IPS DF 4.7 (cell line): ENCODE measurements around the gene OLFML1.
"Not testable (repeated sequence)": the region's sequence is repeated elsewhere in the genome, so short reads cannot be mapped to it uniquely, and the experiment has no call there.

Experiments
- DNase-seq: peaks from one replicate; pipeline ENCODE4 v3.0.0-alpha.2; 2013; ENCODE audit warnings: low spot score; ENCODE audit errors: extremely low read depth

The OLFML1 gene

GRCh38 chr11:7512525-7513233 lies 27.4 kb downstream of the OLFML1 start:
- DNase-seq = no peak

- DNase-seq = no peak
Observed at GRCh38 chr11:7513234-7514098, 28.2 kb downstream of the OLFML1 start, which contains the start of gene PPFIBP2. Gene PPFIBP2, plus strand, starts transcription at chr11:7513999. Its CDS starts 35,477 bp downstream, at chr11:7549476.

- no peak for DNase-seq
Observed at GRCh38 chr11:7514099-7514591, 28.8 kb downstream of the OLFML1 start.

GRCh38 chr11:7515447-7515886 lies 30.2 kb downstream of the OLFML1 start:
- no peak for DNase-seq

- DNase-seq = no peak
Observed at GRCh38 chr11:7516475-7516874, 31.2 kb downstream of the OLFML1 start.

- DNase-seq = not testable (repeated sequence)
Observed at GRCh38 chr11:7517743-7518142, 32.4 kb downstream of the OLFML1 start.

- no peak for DNase-seq
Observed at GRCh38 chr11:7518811-7519562, 33.7 kb downstream of the OLFML1 start.

GRCh38 chr11:7520011-7520942 lies 35.0 kb downstream of the OLFML1 start:
- DNase-seq = no peak

- no peak for DNase-seq
Observed at GRCh38 chr11:7520981-7521487, 35.7 kb downstream of the OLFML1 start.

GRCh38 chr11:7522121-7522520 lies 36.8 kb downstream of the OLFML1 start:
- DNase-seq = no peak

GRCh38 chr11:7522546-7522945 lies 37.2 kb downstream of the OLFML1 start:
- no peak for DNase-seq

- DNase-seq = no peak
Observed at GRCh38 chr11:7523416-7524210, 38.3 kb downstream of the OLFML1 start.

GRCh38 chr11:7524462-7525235 lies 39.3 kb downstream of the OLFML1 start:
- DNase-seq = no peak

- DNase-seq = no peak
Observed at GRCh38 chr11:7525424-7525823, 40.1 kb downstream of the OLFML1 start.

GRCh38 chr11:7527029-7527428 lies 41.7 kb downstream of the OLFML1 start:
- no peak for DNase-seq

GRCh38 chr11:7528514-7529049 lies 43.3 kb downstream of the OLFML1 start:
- no peak for DNase-seq

- no peak for DNase-seq
Observed at GRCh38 chr11:7530013-7530640, 44.8 kb downstream of the OLFML1 start.

GRCh38 chr11:7531011-7531410 lies 45.7 kb downstream of the OLFML1 start:
- DNase-seq = no peak
